Measurements from ENCODE around the gene AUNIP. TPM values are rescaled to one million over a fixed set of nuclear protein-coding genes. Genes with fewer than 3 reads are reported as not detected.

The AUNIP gene
- total and polyA plus RNA-seq, 2 of the 8 experiments (the other 6 are each of a cell fraction or from before 2014, with no cell fraction given), result 18.6 to 23.2 TPM

- no peak overlapping the region for H3K27ac ChIP-seq (ENCODE audit: low read depth, low read length)
- TF ChIP-seq CTBP2 (IDR thresholded peaks at IDR 0.05; ENCODE audit: borderline replicate concordance, insufficient read depth, insufficient read length, low read length) (no peak), CBX5 (IDR thresholded peaks at IDR 0.05; ENCODE audit: low read depth, low read length) (no peak), GABPA (IDR thresholded peaks at IDR 0.05; ENCODE audit: borderline replicate concordance, insufficient read depth, low read length) (no peak), SIN3A (conservative IDR thresholded peaks at IDR 0.05 in 1 of 2, IDR thresholded peaks at IDR 0.05 in 1 of 2; ENCODE audit: low read depth in 1 of 2, low read length in 2 of 2) (no peak), TEAD4 (IDR thresholded peaks at IDR 0.05; ENCODE audit: low read depth, low read length) (no peak), NRF1 (IDR thresholded peaks at IDR 0.05; ENCODE audit: low read depth, low read length) (no peak), KDM4A (IDR thresholded peaks at IDR 0.05; ENCODE audit: low read depth, low read length, severe bottlenecking) (no peak), CHD1 (IDR thresholded peaks at IDR 0.05; ENCODE audit: low read depth, low read length) (no peak)
- TF ChIP-seq, protein P1, sequence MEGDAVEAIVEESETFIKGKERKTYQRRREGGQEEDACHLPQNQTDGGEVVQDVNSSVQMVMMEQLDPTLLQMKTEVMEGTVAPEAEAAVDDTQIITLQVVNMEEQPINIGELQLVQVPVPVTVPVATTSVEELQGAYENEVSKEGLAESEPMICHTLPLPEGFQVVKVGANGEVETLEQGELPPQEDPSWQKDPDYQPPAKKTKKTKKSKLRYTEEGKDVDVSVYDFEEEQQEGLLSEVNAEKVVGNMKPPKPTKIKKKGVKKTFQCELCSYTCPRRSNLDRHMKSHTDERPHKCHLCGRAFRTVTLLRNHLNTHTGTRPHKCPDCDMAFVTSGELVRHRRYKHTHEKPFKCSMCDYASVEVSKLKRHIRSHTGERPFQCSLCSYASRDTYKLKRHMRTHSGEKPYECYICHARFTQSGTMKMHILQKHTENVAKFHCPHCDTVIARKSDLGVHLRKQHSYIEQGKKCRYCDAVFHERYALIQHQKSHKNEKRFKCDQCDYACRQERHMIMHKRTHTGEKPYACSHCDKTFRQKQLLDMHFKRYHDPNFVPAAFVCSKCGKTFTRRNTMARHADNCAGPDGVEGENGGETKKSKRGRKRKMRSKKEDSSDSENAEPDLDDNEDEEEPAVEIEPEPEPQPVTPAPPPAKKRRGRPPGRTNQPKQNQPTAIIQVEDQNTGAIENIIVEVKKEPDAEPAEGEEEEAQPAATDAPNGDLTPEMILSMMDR (IDR thresholded peaks at IDR 0.05; ENCODE audit: control extremely low read depth in 1 of 3, insufficient read depth in 1 of 3, low read depth in 1 of 3, low read length in 3 of 3), result peak in 1 of 3 experiments; percentile 0; a peak in 1 of 4 replicates
- H3K4me3 ChIP-seq (ENCODE audit: extremely low read depth in 1 of 4, insufficient read depth in 2 of 4, low read depth in 3 of 4, low read length in 4 of 4), result no peak overlapping the region
- 87% methylated on average over 22 of the region's 24 CpGs; no CpG with 5 or more reads in 1 of the 2 experiments for WGBS, 2 experiments (ENCODE audit: extremely low coverage in 1 of 2, insufficient coverage in 1 of 2, insufficient read length in 1 of 2, insufficient replicate concordance in 2 of 2, low coverage in 1 of 2, low lambda C conversion rate in 2 of 2, missing lambda C conversion rate in 1 of 2)
- FAIRE-seq (no peak), DNase-seq (ENCODE audit: low read depth in 1 of 2, low spot score in 2 of 2) (no peak)
- no peaks in the 10 kb centered on the region for H3K27me3 ChIP-seq (replicated peaks in 1 of 4; ENCODE audit: control insufficient read depth in 3 of 4, extremely low read depth in 1 of 4, insufficient read depth in 3 of 4, low read length in 3 of 4)
- no peak overlapping the region for H3K23ac ChIP-seq (ENCODE audit: insufficient read length)
- no peak overlapping the region for H3K9ac ChIP-seq (replicated peaks in 1 of 4; ENCODE audit: extremely low read depth in 1 of 4, low read depth in 3 of 4, low read length in 3 of 4)
- H2AFZ ChIP-seq (ENCODE audit: low read length), result no peak overlapping the region
- peaks cover 7 to 13% (median 8%) of the 10 kb centered on the region in 4 experiments for H3K4me1 ChIP-seq (replicated peaks in 1 of 4; ENCODE audit: control insufficient read depth in 3 of 4, insufficient read depth in 4 of 4, low read length in 3 of 4)
- H2BK15ac ChIP-seq (ENCODE audit: low read length), result no peak overlapping the region
- no peak overlapping the region for H3K14ac ChIP-seq (ENCODE audit: insufficient read length)
- no peak overlapping the region for H2BK12ac ChIP-seq (ENCODE audit: low read depth, low read length)
- H4K5ac ChIP-seq (ENCODE audit: insufficient read length, low read depth, low read length), result no peak overlapping the region
- no peak overlapping the region for H2BK120ac ChIP-seq (replicated peaks; ENCODE audit: low read depth, low read length)
- H3K79me2 ChIP-seq (ENCODE audit: control insufficient read depth in 1 of 2, insufficient read depth in 2 of 2, low read length in 2 of 2), result no peaks in the 10 kb centered on the region
- no peak overlapping the region for H3K4me2 ChIP-seq (ENCODE audit: insufficient read depth in 1 of 2, low read depth in 2 of 2, low read length in 2 of 2)
- CTCF ChIA-PET (ENCODE audit: partially characterized antibody), result interaction anchor here (0.6 to 8.2 kb wide), 7 partner anchors 8 to 260 kb away, joined by 3 to 83 read pairs (median 4); partner anchors contain the start of gene SELENON
- H3K79me1 ChIP-seq (ENCODE audit: low read depth, low read length), result 0 out of 2 replicates have a peak, but pooled peaks cover 2% of the 10 kb centered on the region
- peaks cover under 1% of the 10 kb centered on the region for H3K23me2 ChIP-seq (ENCODE audit: low read depth, low read length)
- no peak overlapping the region for H4K8ac ChIP-seq (ENCODE audit: extremely low read depth, insufficient read depth, low read length)
- no peak overlapping the region for H2AK5ac ChIP-seq (ENCODE audit: low read depth, low read length)
- no peak overlapping the region for H3K18ac ChIP-seq (ENCODE audit: extremely low read depth, low read length)
- H4K91ac ChIP-seq (replicated peaks; ENCODE audit: insufficient read length, low read length), result no peak overlapping the region
- H3K9me3 ChIP-seq (ENCODE audit: insufficient read depth in 2 of 2, low read depth in 1 of 2, low read length in 1 of 2), result no peaks in the 10 kb centered on the region
- H3K36me3 ChIP-seq (ENCODE audit: control insufficient read depth in 2 of 4, insufficient read depth in 4 of 4, low read length in 3 of 4), result peaks cover 0 to 12% (median 3%) of the 10 kb centered on the region in 4 experiments; a peak in 4 of 8 replicates
- no peak overlapping the region for H3K56ac ChIP-seq (replicated peaks; ENCODE audit: insufficient read length, low read depth, low read length)
- H4K20me1 ChIP-seq (replicated peaks in 1 of 2; ENCODE audit: control insufficient read depth in 1 of 2, insufficient read depth in 2 of 2, low read length in 2 of 2), result peaks cover 2 to 8% of the 10 kb centered on the region in 2 experiments
- H2BK20ac ChIP-seq (ENCODE audit: low read length), result no peak overlapping the region
- H3K4ac ChIP-seq (replicated peaks; ENCODE audit: insufficient read length, low read depth, low read length), result no peak overlapping the region
- POLR2A ChIA-PET (ENCODE audit: partially characterized antibody), result interaction anchor here (0.6 to 1.8 kb wide), 5 partner anchors 12 to 276 kb away, joined by 3 to 6 read pairs (median 3); no protein-coding TSS in a partner anchor
- no peak overlapping the region for H2BK5ac ChIP-seq (ENCODE audit: low read depth, low read length)
Observed at GRCh38 chr1:25813734-25814471, 45.4 kb downstream of the AUNIP start.

Measured in H1 (cell line).